ENCODE data around the gene ABCC8.

DNA sequence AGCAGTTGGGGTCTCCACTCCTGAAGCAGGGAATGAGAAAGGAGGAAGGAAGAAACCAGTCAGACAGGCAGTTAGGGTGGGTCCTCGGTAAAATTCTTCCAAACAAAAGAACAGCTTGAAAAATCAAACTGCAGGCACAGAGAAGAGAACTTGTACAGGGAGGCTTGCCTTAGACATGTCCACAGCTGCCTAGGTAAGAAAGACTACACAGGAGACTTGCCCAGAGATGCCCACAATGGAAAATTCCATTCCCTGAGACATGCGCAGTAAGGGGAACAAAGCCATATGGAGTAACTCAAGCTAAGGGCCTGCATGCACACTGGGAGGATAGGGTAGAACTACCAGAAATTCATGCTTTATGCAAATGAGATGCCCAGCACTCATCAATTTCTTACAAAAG, 98.0 kb downstream of the ABCC8 start:
- TF ChIP-seq, protein P1, sequence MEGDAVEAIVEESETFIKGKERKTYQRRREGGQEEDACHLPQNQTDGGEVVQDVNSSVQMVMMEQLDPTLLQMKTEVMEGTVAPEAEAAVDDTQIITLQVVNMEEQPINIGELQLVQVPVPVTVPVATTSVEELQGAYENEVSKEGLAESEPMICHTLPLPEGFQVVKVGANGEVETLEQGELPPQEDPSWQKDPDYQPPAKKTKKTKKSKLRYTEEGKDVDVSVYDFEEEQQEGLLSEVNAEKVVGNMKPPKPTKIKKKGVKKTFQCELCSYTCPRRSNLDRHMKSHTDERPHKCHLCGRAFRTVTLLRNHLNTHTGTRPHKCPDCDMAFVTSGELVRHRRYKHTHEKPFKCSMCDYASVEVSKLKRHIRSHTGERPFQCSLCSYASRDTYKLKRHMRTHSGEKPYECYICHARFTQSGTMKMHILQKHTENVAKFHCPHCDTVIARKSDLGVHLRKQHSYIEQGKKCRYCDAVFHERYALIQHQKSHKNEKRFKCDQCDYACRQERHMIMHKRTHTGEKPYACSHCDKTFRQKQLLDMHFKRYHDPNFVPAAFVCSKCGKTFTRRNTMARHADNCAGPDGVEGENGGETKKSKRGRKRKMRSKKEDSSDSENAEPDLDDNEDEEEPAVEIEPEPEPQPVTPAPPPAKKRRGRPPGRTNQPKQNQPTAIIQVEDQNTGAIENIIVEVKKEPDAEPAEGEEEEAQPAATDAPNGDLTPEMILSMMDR (conservative IDR thresholded peaks at IDR 0.05 in 1 of 2, IDR thresholded peaks at IDR 0.05 in 1 of 2; ENCODE audit: extremely low read depth in 1 of 2, insufficient read depth in 1 of 2, low read depth in 1 of 2, low read length in 2 of 2): no peak
- no peak for TF ChIP-seq EZH2 (IDR thresholded peaks at IDR 0.05; ENCODE audit: borderline replicate concordance, low read length)

Measured in mammary epithelial cell (primary cell).